CD14-positive monocyte (primary cell): ENCODE measurements around the gene NSMF. TPM values are rescaled to one million over a fixed set of nuclear protein-coding genes. Genes with fewer than 3 reads are reported as not detected.

Experiments used
- DNase-seq, 3 donors: peaks; one replicate each; pipeline ENCODE4 v3.0.0-alpha.2; 2011 to 2022
- H2AFZ ChIP-seq: 2 replicates; pipeline ENCODE4 v1.6.0; 2012; ENCODE audit warnings: mild to moderate bottlenecking, low read depth, low read length, inconsistent platforms; ENCODE audit not compliant: insufficient read depth, poor library complexity, severe bottlenecking
- H3K27ac ChIP-seq, 2 donors: 1 replicate in 1 of 2; 2 replicates in 1 of 2; pipeline ENCODE4 v1.5.1; 2012 to 2013; ENCODE audit warnings: low read length in 2 of 2, control low read depth in 1 of 2, inconsistent platforms in 1 of 2, low read depth in 1 of 2, mild to moderate bottlenecking in 1 of 2
- H3K27me3 ChIP-seq, 2 donors: one replicate each; pipeline versions ENCODE4 v1.6.0 to v1.6.1; 2011 to 2013; ENCODE audit warnings: low read length in 2 of 2; ENCODE audit not compliant: control insufficient read depth in 2 of 2, insufficient read depth in 2 of 2
- H3K36me3 ChIP-seq, 2 donors: replicated peaks in 1 of 2; 1 replicate in 1 of 2; 2 replicates in 1 of 2; pipeline versions ENCODE4 v1.5.1 to v1.6.1; 2012 to 2013; ENCODE audit warnings: low read length in 2 of 2, control low read depth in 1 of 2, inconsistent platforms in 1 of 2, mild to moderate bottlenecking in 1 of 2; ENCODE audit not compliant: insufficient read depth in 2 of 2, control insufficient read depth in 1 of 2
- H3K4me1 ChIP-seq, 2 donors: 1 replicate in 1 of 2; 2 replicates in 1 of 2; pipeline versions ENCODE4 v1.5.1 to v1.6.1; 2012 to 2013; ENCODE audit warnings: low read length in 2 of 2, control low read depth in 1 of 2, inconsistent platforms in 1 of 2, mild to moderate bottlenecking in 1 of 2, moderate library complexity in 1 of 2; ENCODE audit not compliant: insufficient read depth in 2 of 2, control insufficient read depth in 1 of 2
- H3K4me2 ChIP-seq: replicated peaks from 2 replicates; pipeline ENCODE3; 2012; ENCODE audit warnings: low read length, moderate library complexity, mild to moderate bottlenecking; ENCODE audit not compliant: poor library complexity, severe bottlenecking; ENCODE audit errors: extremely low read depth
- H3K4me3 ChIP-seq, 3 experiments: fragments of 200-600 bp in 1 of 3; sonication (generic) in 1 of 3; replicated peaks in 1 of 3; 1 replicate in 2 of 3; 2 replicates in 1 of 3; pipeline ENCODE4 v1.5.1; 2011 to 2013; ENCODE audit warnings: low read length in 3 of 3, mild to moderate bottlenecking in 3 of 3, control low read depth in 2 of 3, low read depth in 2 of 3, inconsistent platforms in 1 of 3, moderate library complexity in 1 of 3
- H3K79me2 ChIP-seq: 2 replicates; pipeline ENCODE4 v1.6.0; 2012; ENCODE audit warnings: mild to moderate bottlenecking, control low read depth, inconsistent platforms, low read length, moderate library complexity; ENCODE audit not compliant: insufficient read depth
- H3K9ac ChIP-seq: 2 replicates; pipeline ENCODE4 v1.6.0; 2017; ENCODE audit warnings: low read length, mild to moderate bottlenecking; ENCODE audit not compliant: insufficient read depth, poor library complexity, severe bottlenecking
- H3K9me3 ChIP-seq, 2 donors: replicated peaks in 1 of 2; 1 replicate in 1 of 2; 2 replicates in 1 of 2; pipeline versions ENCODE4 v1.5.1 to v1.6.1; 2012 to 2013; ENCODE audit warnings: low read length in 2 of 2, control low read depth in 1 of 2; ENCODE audit not compliant: control insufficient read depth in 1 of 2, insufficient read depth in 1 of 2
- H4K20me1 ChIP-seq: 2 replicates; pipeline ENCODE4 v1.6.0; 2012; ENCODE audit warnings: mild to moderate bottlenecking, low read length, control low read depth, moderate library complexity; ENCODE audit not compliant: insufficient read depth
- H3K27ac Mint-ChIP-seq, 7 donors: one replicate each; pipeline ENCODE4 v1.8.0; 2020; ENCODE audit warnings: mild to moderate bottlenecking in 7 of 7, mixed read lengths in 7 of 7, moderate library complexity in 6 of 7, inconsistent platforms in 2 of 7
- H3K27me3 Mint-ChIP-seq, 3 donors: one replicate each; pipeline ENCODE4 v1.8.0; 2021 to 2022; ENCODE audit warnings: low read depth in 3 of 3, mild to moderate bottlenecking in 3 of 3, mixed read lengths in 3 of 3, moderate library complexity in 3 of 3, inconsistent platforms in 1 of 3
- H3K36me3 Mint-ChIP-seq, 2 donors: one replicate each; pipeline ENCODE4 v1.8.0; 2020; ENCODE audit warnings: mixed read lengths in 2 of 2, inconsistent platforms in 1 of 2, mild to moderate bottlenecking in 1 of 2
- H3K4me1 Mint-ChIP-seq: one replicate; pipeline ENCODE4 v1.8.0; 2020; ENCODE audit warnings: mild to moderate bottlenecking, mixed read lengths
- H3K4me3 Mint-ChIP-seq, 2 donors: one replicate each; pipeline ENCODE4 v1.8.0; 2020; ENCODE audit warnings: mild to moderate bottlenecking in 2 of 2, mixed read lengths in 2 of 2, moderate library complexity in 1 of 2
- H3K9me3 Mint-ChIP-seq, 7 donors: one replicate each; pipeline ENCODE4 v1.8.0; 2020 to 2022; ENCODE audit warnings: mixed read lengths in 7 of 7, mild to moderate bottlenecking in 6 of 7, moderate library complexity in 6 of 7, inconsistent platforms in 2 of 7
- WGBS: methylation state at CpG from one replicate; pipeline ENCODE4 v1.1.5; 2013; ENCODE audit warnings: missing lambda C conversion rate; ENCODE audit not compliant: insufficient coverage; 5-methylcytosine and 5-hydroxymethylcytosine counted together
- intact Hi-C, 2 donors: fragments of 100-400 bp; cut with micrococcal nuclease; formaldehyde crosslinking; loops; one replicate each; pipeline versions ENCODE4 v1.15.0 to v1.15.1; 2023
- polyA plus RNA-seq, 3 donors: library from polyadenylated mRNA; depleted of rRNA in 1 of 3; unstranded in 2 of 3; stranded (reverse) in 1 of 3; fragments of 300-500 nt in 2 of 3; fragments of >200 nt in 1 of 3; fragmentation: Illumina TruSeq in 2 of 3; gene quantifications; 1 replicate in 2 of 3; 2 replicates in 1 of 3; pipeline ENCODE4 v1.2.3, GENCODE V29; 2012 to 2021
- TF ChIP-seq, protein P1 (sequence below): fragments of 200-600 bp; IDR thresholded peaks from one replicate; pipeline ENCODE4 v1.8.0; 2022; ENCODE audit warnings: antibody characterized with exemption, mild to moderate bottlenecking

The NSMF gene
- polyA plus RNA-seq, 3 donors: 4.6 to 68.4 (median 5.3) TPM

GRCh38 chr9:137455359-137455991, 3.7 kb downstream of the NSMF start:
- Histone ChIP-seq H3K79me2 (no peaks in the 10 kb centered on the region), H4K20me1 (no peaks in the 10 kb centered on the region), H3K4me2 (no peak overlapping the region), H3K9ac (no peak overlapping the region), H3K27ac (no peak overlapping the region), H2AFZ (no peak overlapping the region), H3K4me3 (no peak overlapping the region), H3K4me1 (peaks cover 49 to 65% of the 10 kb centered on the region in 2 donors), H3K9me3 (no peaks in the 10 kb centered on the region), H3K36me3 (peaks cover 6 to 7% of the 10 kb centered on the region in 2 donors), H3K27me3 (no peaks in the 10 kb centered on the region)
- Mint-ChIP-seq H3K4me3 (no peak overlapping the region), H3K36me3 (peaks cover 11 to 16% of the 10 kb centered on the region in 2 donors), H3K27me3 (no peaks in the 10 kb centered on the region), H3K9me3 (peaks cover 0 to 6% (median 0%) of the 10 kb centered on the region in 7 donors), H3K27ac (peak overlapping the region in 2 of 7 donors; percentile 4 to 13), H3K4me1 (peaks cover 24% of the 10 kb centered on the region)
- intact Hi-C loops: loop anchor here in 1 of 2 donors (5.0 kb wide), 1 partner anchor 33 kb away; the partner anchor contains the start of genes EXD3 and NOXA1
- no peak for DNase-seq
- WGBS: 95% methylated on average over 18 of the region's 18 CpGs
- TF ChIP-seq, protein P1, sequence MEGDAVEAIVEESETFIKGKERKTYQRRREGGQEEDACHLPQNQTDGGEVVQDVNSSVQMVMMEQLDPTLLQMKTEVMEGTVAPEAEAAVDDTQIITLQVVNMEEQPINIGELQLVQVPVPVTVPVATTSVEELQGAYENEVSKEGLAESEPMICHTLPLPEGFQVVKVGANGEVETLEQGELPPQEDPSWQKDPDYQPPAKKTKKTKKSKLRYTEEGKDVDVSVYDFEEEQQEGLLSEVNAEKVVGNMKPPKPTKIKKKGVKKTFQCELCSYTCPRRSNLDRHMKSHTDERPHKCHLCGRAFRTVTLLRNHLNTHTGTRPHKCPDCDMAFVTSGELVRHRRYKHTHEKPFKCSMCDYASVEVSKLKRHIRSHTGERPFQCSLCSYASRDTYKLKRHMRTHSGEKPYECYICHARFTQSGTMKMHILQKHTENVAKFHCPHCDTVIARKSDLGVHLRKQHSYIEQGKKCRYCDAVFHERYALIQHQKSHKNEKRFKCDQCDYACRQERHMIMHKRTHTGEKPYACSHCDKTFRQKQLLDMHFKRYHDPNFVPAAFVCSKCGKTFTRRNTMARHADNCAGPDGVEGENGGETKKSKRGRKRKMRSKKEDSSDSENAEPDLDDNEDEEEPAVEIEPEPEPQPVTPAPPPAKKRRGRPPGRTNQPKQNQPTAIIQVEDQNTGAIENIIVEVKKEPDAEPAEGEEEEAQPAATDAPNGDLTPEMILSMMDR: no peak

DNA sequence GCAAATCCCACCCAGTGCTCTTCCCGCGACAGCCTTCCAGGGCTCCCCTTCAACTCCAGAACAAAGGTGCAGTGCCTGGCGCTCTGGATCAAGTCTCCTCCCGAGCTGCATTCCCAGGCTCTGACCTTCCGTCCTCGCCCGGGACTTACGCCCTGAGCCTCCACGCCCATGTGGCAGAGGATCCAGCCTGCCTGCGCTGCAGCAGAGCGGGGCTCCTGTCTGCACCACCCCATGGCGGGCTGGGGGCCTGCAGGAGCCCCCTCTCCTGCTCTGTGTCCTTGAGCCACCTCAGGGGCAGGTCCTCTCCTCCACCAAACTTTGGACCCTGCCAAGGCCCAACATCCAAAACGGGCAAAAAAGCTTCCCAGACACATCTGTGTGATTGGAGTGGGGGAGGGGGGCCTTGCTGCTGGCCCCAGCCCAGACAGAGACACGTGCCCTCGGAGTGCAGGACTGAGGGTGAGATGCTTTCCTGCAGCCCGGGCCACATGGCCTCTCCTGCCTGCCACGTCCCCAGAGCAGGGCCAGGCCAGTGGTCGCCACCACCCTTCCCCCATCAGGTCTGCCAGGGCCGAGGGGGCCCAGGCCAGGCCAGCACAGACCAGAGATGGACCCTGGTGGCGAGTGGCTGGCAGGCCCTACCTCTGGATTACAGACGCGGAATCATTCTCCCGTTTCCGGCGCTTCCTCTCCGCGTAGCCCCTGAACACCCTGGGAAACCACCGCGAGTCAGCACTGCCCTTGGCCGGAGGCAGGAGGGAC, 4.4 kb downstream of the NSMF start:
- Mint-ChIP-seq H3K36me3 (peaks cover 11 to 20% of the 10 kb centered on the region in 2 donors), H3K9me3 (peaks cover 0 to 6% (median 0%) of the 10 kb centered on the region in 7 donors), H3K4me3 (peak overlapping the region; percentile 82 to 91), H3K27ac (peak overlapping the region; percentile 83 to 95 (median 87)), H3K4me1 (peaks cover 27% of the 10 kb centered on the region), H3K27me3 (no peaks in the 10 kb centered on the region)
- H3K4me3 ChIP-seq: peak overlapping the region; percentile 48 to 83 (median 69)
- no peaks in the 10 kb centered on the region for H3K9me3 ChIP-seq
- H4K20me1 ChIP-seq: no peaks in the 10 kb centered on the region
- intact Hi-C loops: loop anchor here (1.0 to 5.0 kb wide), 2 partner anchors 31 to 32 kb away; partner anchors contain the start of genes EXD3 (in 2 of the 2) and NOXA1 (in 2 of the 2)
- DNase-seq: peak in 1 of 3 donors; percentile 47
- WGBS: 68% methylated on average over 29 of the region's 30 CpGs
- no peaks in the 10 kb centered on the region for H3K79me2 ChIP-seq
- H2AFZ ChIP-seq: peak overlapping the region; percentile 62
- H3K4me2 ChIP-seq: peak overlapping the region; percentile 84
- peaks cover 6 to 7% of the 10 kb centered on the region in 2 donors for H3K36me3 ChIP-seq
- peak overlapping the region; percentile 58 to 83 for H3K27ac ChIP-seq
- TF ChIP-seq, protein P1: no peak
- no peaks in the 10 kb centered on the region for H3K27me3 ChIP-seq
- H3K4me1 ChIP-seq: peaks cover 55 to 69% of the 10 kb centered on the region in 2 donors
- H3K9ac ChIP-seq: peak overlapping the region; percentile 75
